H1 (cell line): ENCODE measurements around the gene SLC48A1.

Experiments used
- CREB1 ChIP-seq: IDR thresholded peaks from 2 replicates; pipeline ENCODE4 v1.6.1; 2012; ENCODE audit warnings: inconsistent platforms
- JUND ChIP-seq: IDR thresholded peaks from 2 replicates; pipeline ENCODE4 v1.6.1; 2011; ENCODE audit warnings: mild to moderate bottlenecking, improper control_type of control experiment, low read length
- MAX ChIP-seq: IDR thresholded peaks from 2 replicates; pipeline ENCODE4 v1.6.1; 2012; ENCODE audit warnings: inconsistent platforms

GRCh38 chr12:47777151-47777550, 4.1 kb downstream of the SLC48A1 start:
- TF ChIP-seq CREB1 (no peak), JUND (no peak), MAX (no peak)
